HCT116 (cell line): ENCODE measurements around the gene GABBR2. TPM values are rescaled to one million over a fixed set of nuclear protein-coding genes. Genes with fewer than 3 reads are reported as not detected.

Experiments
- ATAC-seq: fragments of 200-7000 bp; cut with Tn5 transposase; 2 replicates; pipeline ENCODE4 v1.9.1; 2020; ENCODE audit warnings: mild to moderate bottlenecking, moderate library complexity
- BruUV-seq: library from RNA; stranded (reverse); fragments of 400-500 nt; replicated peaks from 2 replicates; lab custom pipeline; 2021; lab: Mats Ljungman, UMichigan
- CTCF ChIA-PET: fragments of 300-600 bp; sonication (Branson Sonifier 250); formaldehyde crosslinking; loops from one replicate; lab custom pipeline; 2021; ENCODE audit warnings: antibody characterized with exemption; lab: Charles Lee
- POLR2A ChIA-PET: fragments of 300-600, 350-600 bp; sonication (Branson Sonifier 250); formaldehyde crosslinking; loops from one replicate; lab custom pipeline; 2021; ENCODE audit warnings: antibody characterized with exemption; lab: Charles Lee
- RAD21 ChIA-PET, 2 experiments: fragments of 300-600 bp; sonication (Branson Sonifier 250); formaldehyde crosslinking; loops; one replicate each; lab custom pipeline; 2023; ENCODE audit warnings: low total read pairs in 2 of 2; ENCODE audit not compliant: uncharacterized antibody in 2 of 2, unreplicated experiment in 2 of 2, low non-redundant PET in 1 of 2; lab: Charles Lee
- DNase-seq: peaks from one replicate; pipeline ENCODE4 v3.0.0-alpha.2; 2010; ENCODE audit warnings: low read depth, low spot score
- H2AFZ ChIP-seq: fragments of 200-600 bp; shearing (Covaris generic), sonication (generic); 2 replicates; pipeline ENCODE4 v1.6.1; 2017; ENCODE audit warnings: low read depth, mixed run types, mixed read lengths, antibody characterized with exemption, low read length; ENCODE audit not compliant: poor library complexity, severe bottlenecking
- H3K27ac ChIP-seq: 2 replicates; pipeline ENCODE4 v1.5.1; 2012; ENCODE audit warnings: low read depth, low read length
- H3K27me3 ChIP-seq: fragments of 200-600 bp; sonication (generic); 2 replicates; pipeline ENCODE4 v1.6.1; 2016; ENCODE audit warnings: mixed run types, low read length, mixed read lengths; ENCODE audit not compliant: insufficient read depth
- H3K36me3 ChIP-seq, 2 experiments: fragments of 200-500 bp in 1 of 2; fragments of 200-600 bp in 1 of 2; sonication (Bioruptor generic) in 1 of 2; sonication (generic) in 1 of 2; 2 replicates each; pipeline versions ENCODE4 v1.5.1 to v1.6.1; 2014 to 2016; ENCODE audit warnings: low read length in 2 of 2, inconsistent platforms in 1 of 2, mixed read lengths in 1 of 2, mixed run types in 1 of 2; ENCODE audit not compliant: insufficient read depth in 2 of 2, control insufficient read depth in 1 of 2
- H3K4me1 ChIP-seq, 2 experiments: fragments of 200-600 bp in 1 of 2; sonication (generic) in 1 of 2; 2 replicates each; pipeline versions ENCODE4 v1.5.1 to v1.6.1; 2012 to 2017; ENCODE audit warnings: low read length in 2 of 2, inconsistent platforms in 1 of 2, mild to moderate bottlenecking in 1 of 2, mixed read lengths in 1 of 2, mixed run types in 1 of 2, moderate library complexity in 1 of 2; ENCODE audit not compliant: insufficient read depth in 2 of 2, control insufficient read depth in 1 of 2
- H3K4me2 ChIP-seq: fragments of 200-600 bp; sonication (generic); 2 replicates; pipeline ENCODE4 v1.6.1; 2017; ENCODE audit warnings: mixed run types, low read length, mixed read lengths
- H3K4me3 ChIP-seq, 2 experiments: fragments of 200-600 bp in 1 of 2; sonication (generic) in 1 of 2; replicated peaks in 1 of 2; 2 replicates each; pipeline ENCODE4 v1.5.1; 2011 to 2016; ENCODE audit warnings: low read length in 2 of 2, control low read depth in 1 of 2, low read depth in 1 of 2, mild to moderate bottlenecking in 1 of 2, mixed read lengths in 1 of 2, mixed run types in 1 of 2
- H3K79me2 ChIP-seq: fragments of 200-600 bp; sonication (generic); 2 replicates; pipeline ENCODE4 v1.6.1; 2017; ENCODE audit warnings: mild to moderate bottlenecking, mixed run types, low read length, moderate library complexity, mixed read lengths; ENCODE audit not compliant: insufficient read depth
- H3K9ac ChIP-seq: fragments of 200-600 bp; sonication (generic); 2 replicates; pipeline ENCODE4 v1.6.1; 2016; ENCODE audit warnings: low read length, mixed read lengths
- H3K9me2 ChIP-seq: fragments of 200-600 bp; sonication (generic), shearing (Covaris generic); 2 replicates; pipeline ENCODE4 v1.6.1; 2017; ENCODE audit warnings: mixed run types, mild to moderate bottlenecking, moderate library complexity; ENCODE audit not compliant: insufficient read depth
- H3K9me3 ChIP-seq, 2 experiments: fragments of 200-500 bp in 1 of 2; fragments of 200-600 bp in 1 of 2; sonication (Bioruptor generic) in 1 of 2; sonication (generic) in 1 of 2; 2 replicates each; pipeline ENCODE4 v1.6.1; 2014 to 2017; ENCODE audit warnings: low read length in 2 of 2, mixed read lengths in 2 of 2, inconsistent platforms in 1 of 2, low read depth in 1 of 2, mild to moderate bottlenecking in 1 of 2, mixed run types in 1 of 2, moderate library complexity in 1 of 2; ENCODE audit not compliant: control insufficient read depth in 1 of 2, insufficient read depth in 1 of 2
- H4K20me1 ChIP-seq: fragments of 200-600 bp; sonication (generic), shearing (Covaris generic); 2 replicates; pipeline ENCODE4 v1.6.1; 2017; ENCODE audit warnings: mixed run types, mild to moderate bottlenecking, moderate library complexity; ENCODE audit not compliant: insufficient read depth
- CBX3 ChIP-seq: IDR thresholded peaks from 2 replicates; pipeline ENCODE4 v1.6.1; 2012; ENCODE audit warnings: low read depth
- CEBPB ChIP-seq: IDR thresholded peaks from 2 replicates; pipeline ENCODE4 v1.6.1; 2012; ENCODE audit warnings: low read depth
- EGR1 ChIP-seq: IDR thresholded peaks from 2 replicates; pipeline ENCODE4 v1.6.1; 2012; ENCODE audit warnings: low read depth
- EZH2 ChIP-seq: fragments of 200-600 bp; sonication (generic); IDR thresholded peaks from 2 replicates; pipeline ENCODE4 v1.6.1; 2017; ENCODE audit warnings: antibody characterized with exemption, mixed run types
- EZH2phosphoT487 ChIP-seq: fragments of 200-600 bp; IDR thresholded peaks from 2 replicates; pipeline ENCODE4 v1.6.1; 2018; ENCODE audit warnings: antibody characterized with exemption, borderline replicate concordance
- FOSL1 ChIP-seq: IDR thresholded peaks from 2 replicates; pipeline ENCODE4 v1.6.1; 2012; ENCODE audit warnings: low read depth
- JUND ChIP-seq: IDR thresholded peaks from 2 replicates; pipeline ENCODE4 v1.6.1; 2012
- POLR2A ChIP-seq: IDR thresholded peaks from 2 replicates; pipeline ENCODE4 v1.7.0; 2011; ENCODE audit warnings: borderline replicate concordance; ENCODE audit not compliant: insufficient read depth, insufficient read length; ENCODE audit errors: extremely low read depth
- RAD21 ChIP-seq: IDR thresholded peaks from 2 replicates; pipeline ENCODE4 v1.6.1; 2012; ENCODE audit warnings: low read depth, mild to moderate bottlenecking
- SP1 ChIP-seq: IDR thresholded peaks from 2 replicates; pipeline ENCODE4 v1.6.1; 2012; ENCODE audit warnings: low read depth
- SRF ChIP-seq: IDR thresholded peaks from 2 replicates; pipeline ENCODE4 v1.6.1; 2012; ENCODE audit warnings: low read depth
- TCF7L2 ChIP-seq: IDR thresholded peaks from 2 replicates; pipeline ENCODE4 v1.7.0; 2011; ENCODE audit warnings: borderline replicate concordance, inconsistent platforms; ENCODE audit not compliant: insufficient read depth, insufficient read length; ENCODE audit errors: extremely low read depth
- YY1 ChIP-seq: IDR thresholded peaks from 2 replicates; pipeline ENCODE4 v1.6.1; 2011; ENCODE audit warnings: low read length, low read depth, moderate library complexity, mild to moderate bottlenecking; ENCODE audit not compliant: insufficient replicate concordance; ENCODE audit errors: extremely low read depth
- ZBTB33 ChIP-seq: IDR thresholded peaks from 2 replicates; pipeline ENCODE4 v1.6.1; 2011; ENCODE audit warnings: mild to moderate bottlenecking, low read length, moderate library complexity; ENCODE audit not compliant: insufficient replicate concordance; ENCODE audit errors: extremely low read depth
- ZFX ChIP-seq: fragments of 450-650 bp; IDR thresholded peaks from 2 replicates; pipeline ENCODE4 v1.6.1; 2017
- ZNF274 ChIP-seq: fragments of 200-500 bp; sonication (Bioruptor generic); IDR thresholded peaks from 2 replicates; pipeline ENCODE4 v1.6.1; 2014; ENCODE audit warnings: mild to moderate bottlenecking, low read depth, low read length, inconsistent platforms
- intact Hi-C: fragments of 100-400 bp; cut with micrococcal nuclease; formaldehyde crosslinking; loops from 2 replicates; pipeline ENCODE4 v1.10.0; 2022
- total RNA-seq: library from RNA; stranded (reverse); gene quantifications from one replicate; pipeline ENCODE4 v1.2.1, GENCODE V29; 2021; ENCODE audit not compliant: unreplicated experiment

GABBR2 gene
- total RNA-seq, 1 experiment from 2014 or later, result 0.15 TPM

- DNase-seq, result no peak
- POLR2A ChIA-PET, result no interaction called here
- Histone ChIP-seq H3K36me3 (no peaks in the 10 kb centered on the region), H3K9me2 (no peaks in the 10 kb centered on the region), H3K27ac (no peak overlapping the region), H2AFZ (no peak overlapping the region), H3K4me1 (no peaks in the 10 kb centered on the region), H3K9ac (no peak overlapping the region), H3K9me3 (no peaks in the 10 kb centered on the region), H3K27me3 (peaks cover 6% of the 10 kb centered on the region; the same call in 1 of the 2 replicates), H3K4me3 (no peak overlapping the region), H3K79me2 (no peaks in the 10 kb centered on the region), H3K4me2 (no peak overlapping the region), H4K20me1 (no peaks in the 10 kb centered on the region)
- RAD21 ChIA-PET, result no interaction called here
- no peak for TF ChIP-seq ZBTB33
- no TSS peak for BruUV-seq
- intact Hi-C loops, result no loop called here
- no peak for ATAC-seq
- CTCF ChIA-PET, result no interaction called here
These were observed 35.1 kb downstream of the GABBR2 start for GRCh38 chr9:98673681-98674080.

- RAD21 ChIA-PET, result no interaction called here
- intact Hi-C loops, result no loop called here
- H2AFZ ChIP-seq, result no peak overlapping the region
- CTCF ChIA-PET, result no interaction called here
- H4K20me1 ChIP-seq, result no peaks in the 10 kb centered on the region
- no peaks in the 10 kb centered on the region for H3K79me2 ChIP-seq
- H3K9me2 ChIP-seq, result no peaks in the 10 kb centered on the region
- no peaks in the 10 kb centered on the region for H3K9me3 ChIP-seq
- no peak overlapping the region for H3K9ac ChIP-seq
- H3K4me3 ChIP-seq, result no peak overlapping the region
- ATAC-seq (no peak; the same call in 1 of the 2 replicates), DNase-seq (no peak)
- H3K27ac ChIP-seq, result no peak overlapping the region
- H3K36me3 ChIP-seq, result no peaks in the 10 kb centered on the region
- TF ChIP-seq CBX3 (no peak), EZH2phosphoT487 (no peak), ZBTB33 (no peak), CEBPB (no peak), YY1 (no peak), RAD21 (no peak), JUND (no peak), ZFX (no peak), SRF (no peak), SP1 (no peak), FOSL1 (no peak), POLR2A (no peak), ZNF274 (no peak), EGR1 (no peak), TCF7L2 (no peak), EZH2 (no peak)
- 0 out of 2 replicates have a peak, but pooled peaks cover 4% of the 10 kb centered on the region for H3K27me3 ChIP-seq
- no TSS peak for BruUV-seq
- H3K4me1 ChIP-seq, result no peaks in the 10 kb centered on the region
- POLR2A ChIA-PET, result no interaction called here
- H3K4me2 ChIP-seq, result no peak overlapping the region
These were observed 41.6 kb downstream of the GABBR2 start for GRCh38 chr9:98667005-98667640.
